ENCODE data around the gene MAP2K4. TPM values are rescaled to one million over a fixed set of nuclear protein-coding genes. Genes with fewer than 3 reads are reported as not detected.
A peak's percentile ranks its signal among the peaks of the same experiment; 100 is the strongest.

Gene MAP2K4
- polyA plus RNA-seq, 2 of the 4 experiments (the other 2 are of a cell fraction): 28.9 to 47.7 TPM

GRCh38 chr17:12064395-12064794, 43.7 kb downstream of the MAP2K4 start:
- FAIRE-seq: no peak
- DNase-seq (ENCODE audit: low read depth in 1 of 2, low spot score in 1 of 2): no peak
- no peak overlapping the region for H3K27ac ChIP-seq
- POLR2A ChIA-PET: no interaction called here
- no peaks in the 10 kb centered on the region for H3K9me3 ChIP-seq
- CTCF ChIA-PET: no interaction called here
- H3K4me2 ChIP-seq: no peak overlapping the region
- TF ChIP-seq HOXA7 (CRISPR knock-in tag; IDR thresholded peaks at IDR 0.05): no peak
- TF ChIP-seq MAFK (IDR thresholded peaks at IDR 0.05; ENCODE audit: partially characterized antibody): peak; percentile 56
- no peak overlapping the region for H3K4me3 ChIP-seq
- H3K4me1 ChIP-seq: peaks cover 11% of the 10 kb centered on the region
- 93% methylated on average over 2 of the region's 2 CpGs for WGBS (ENCODE audit: missing lambda C conversion rate)
- no peak for ATAC-seq

GRCh38 chr17:12067485-12067884, 46.8 kb downstream of the MAP2K4 start:
- Histone ChIP-seq H3K27ac (no peak overlapping the region), H3K4me2 (no peak overlapping the region), H3K9me3 (no peaks in the 10 kb centered on the region), H3K4me3 (no peak overlapping the region), H3K4me1 (peaks cover 20% of the 10 kb centered on the region)
- ChIA-PET POLR2A (no interaction called here), CTCF (interaction anchor here (0.9 kb wide), 1 partner anchor 10 kb away, joined by 3 read pairs; no protein-coding TSS in a partner anchor)
- ATAC-seq: no peak
- no peak for TF ChIP-seq KDM5A (IDR thresholded peaks at IDR 0.05)
- no peak for TF ChIP-seq ATOH8 (CRISPR knock-in tag; IDR thresholded peaks at IDR 0.05; ENCODE audit: low read depth)
- no peak for TF ChIP-seq CEBPB (IDR thresholded peaks at IDR 0.05)
- TF ChIP-seq MAX (IDR thresholded peaks at IDR 0.05): no peak
- no peak for TF ChIP-seq ZFP36 (IDR thresholded peaks at IDR 0.05; ENCODE audit: borderline replicate concordance, partially characterized antibody)
- TF ChIP-seq CHD2 (IDR thresholded peaks at IDR 0.05; ENCODE audit: low read length, partially characterized antibody): no peak
- no peak for TF ChIP-seq CBX8 (IDR thresholded peaks at IDR 0.05)
- TF ChIP-seq HDAC2 (IDR thresholded peaks at IDR 0.05): no peak
- no peak for TF ChIP-seq MAFK (IDR thresholded peaks at IDR 0.05; ENCODE audit: partially characterized antibody)
- TF ChIP-seq HOXB13 (CRISPR knock-in tag; IDR thresholded peaks at IDR 0.05; ENCODE audit: low read depth): no peak
- no peak for TF ChIP-seq PBX3 (IDR thresholded peaks at IDR 0.05)
- no peak for TF ChIP-seq RNF2 (IDR thresholded peaks at IDR 0.05; ENCODE audit: borderline replicate concordance, low read depth)
- TF ChIP-seq FOSL2 (IDR thresholded peaks at IDR 0.05): no peak
- TF ChIP-seq FOSL2 (CRISPR knock-in tag; IDR thresholded peaks at IDR 0.05): no peak
- no peak for TF ChIP-seq USF2 (IDR thresholded peaks at IDR 0.05)
- no peak for TF ChIP-seq JUN (IDR thresholded peaks at IDR 0.05)
- no peak for TF ChIP-seq RAD21 (conservative IDR thresholded peaks at IDR 0.05 in 1 of 2, IDR thresholded peaks at IDR 0.05 in 1 of 2)
- WGBS (ENCODE audit: missing lambda C conversion rate): 94% methylated on average over 2 of the region's 2 CpGs
- DNase-seq (ENCODE audit: low read depth in 1 of 2, low spot score in 1 of 2): no peak
- FAIRE-seq: no peak

- Histone ChIP-seq H3K4me1 (peaks cover 20% of the 10 kb centered on the region), H3K4me3 (no peak overlapping the region), H3K9me3 (no peaks in the 10 kb centered on the region), H3K27ac (no peak overlapping the region), H3K4me2 (no peak overlapping the region)
- DNase-seq (ENCODE audit: low read depth in 1 of 2, low spot score in 1 of 2): no peak
- no peak for FAIRE-seq
- ChIA-PET CTCF (interaction anchor here (0.5 kb wide), 1 partner anchor 73 kb away, joined by 3 read pairs; no protein-coding TSS in a partner anchor), POLR2A (no interaction called here)
- no peak for ATAC-seq
- TF ChIP-seq HOXB13 (CRISPR knock-in tag; IDR thresholded peaks at IDR 0.05; ENCODE audit: low read depth): no peak
- TF ChIP-seq HES2 (IDR thresholded peaks at IDR 0.05): no peak
- no peak for TF ChIP-seq KDM5A (IDR thresholded peaks at IDR 0.05)
- no peak for TF ChIP-seq BHLHE40 (IDR thresholded peaks at IDR 0.05; ENCODE audit: low read depth, low read length)
- TF ChIP-seq HEYL (CRISPR knock-in tag; IDR thresholded peaks at IDR 0.05): no peak
- TF ChIP-seq HOXB5 (CRISPR knock-in tag; IDR thresholded peaks at IDR 0.05): no peak
- TF ChIP-seq JUNB (IDR thresholded peaks at IDR 0.05): no peak
- TF ChIP-seq CBX8 (IDR thresholded peaks at IDR 0.05): no peak
- no peak for TF ChIP-seq BCL3 (IDR thresholded peaks at IDR 0.05)
- no peak for TF ChIP-seq NPAS2 (CRISPR knock-in tag; IDR thresholded peaks at IDR 0.05; ENCODE audit: borderline replicate concordance)
Measured at GRCh38 chr17:12068946-12069345, 48.3 kb downstream of the MAP2K4 start.

Data from A549 (cell line).